HepG2 (cell line): ENCODE data around the gene FAM174B.

Source experiments
- ESRRA ChIP-seq: sonication (generic); formaldehyde crosslinking; IDR thresholded peaks from 2 replicates; pipeline ENCODE4 v1.5.1; 2020; ENCODE audit warnings: mild to moderate bottlenecking, low read depth, missing genetic modification reagents
- EZH2 ChIP-seq: conservative IDR thresholded peaks from 2 replicates; pipeline ENCODE4 v1.6.1; 2012; ENCODE audit warnings: mild to moderate bottlenecking, low read depth, low read length, moderate library complexity
- RFX5 ChIP-seq: IDR thresholded peaks from 2 replicates; pipeline ENCODE4 v1.6.1; 2011; ENCODE audit warnings: low read depth, low read length, improper control_type of control experiment
- TOE1 ChIP-seq: sonication (generic); formaldehyde crosslinking; IDR thresholded peaks from 2 replicates; pipeline ENCODE4 v1.4.0; 2020; ENCODE audit warnings: mild to moderate bottlenecking, missing genetic modification reagents
- TF ChIP-seq, protein P1 (sequence below): sonication (generic); formaldehyde crosslinking; IDR thresholded peaks from 2 replicates; pipeline ENCODE4 v1.5.0; 2020; ENCODE audit warnings: mild to moderate bottlenecking, missing genetic modification reagents, moderate library complexity

DNA sequence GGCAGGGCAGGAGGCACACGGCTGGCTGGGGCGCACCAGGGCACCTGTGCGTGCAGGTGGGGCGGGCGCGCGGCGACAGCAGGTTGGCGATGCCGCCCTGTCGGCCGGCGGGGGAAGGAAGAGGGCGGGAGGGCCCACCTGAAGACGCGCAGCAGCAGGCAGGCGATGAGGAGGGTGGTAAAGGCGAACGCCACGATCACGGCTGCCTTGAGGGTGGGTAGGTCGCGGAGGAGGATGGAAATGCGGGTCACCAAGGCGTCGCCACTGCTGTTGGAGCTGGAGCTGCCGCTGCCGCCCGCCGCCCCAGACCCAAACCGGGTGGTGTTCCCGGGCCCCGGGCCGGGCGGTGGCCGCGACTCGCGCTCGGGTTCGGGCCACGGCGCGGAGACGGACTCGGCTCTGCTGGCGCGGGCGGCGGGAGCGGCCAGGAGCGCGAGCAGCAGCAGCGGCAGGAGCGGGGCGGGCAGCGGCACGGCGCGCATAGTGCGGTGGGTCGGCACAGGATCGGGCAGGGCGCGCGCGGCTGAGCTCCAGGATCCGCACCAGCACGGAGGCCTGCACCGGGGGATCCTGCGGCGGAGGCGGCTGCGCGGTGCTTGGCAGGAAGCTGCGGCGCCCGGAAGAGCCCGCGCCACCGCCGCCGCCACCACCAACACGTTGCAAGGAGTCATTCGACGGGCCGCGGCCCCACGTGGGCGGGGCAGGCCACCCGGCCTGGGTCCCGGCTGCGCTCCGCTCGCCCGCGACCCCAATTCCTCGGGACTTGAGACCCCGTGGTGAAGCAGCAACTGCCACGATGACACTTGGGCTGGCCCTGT lies at the start of gene FAM174B:
- TF ChIP-seq TOE1 (CRISPR knock-in tag) (no peak), EZH2 (no peak), RFX5 (no peak), ESRRA (CRISPR knock-in tag) (no peak)
- TF ChIP-seq, protein P1, sequence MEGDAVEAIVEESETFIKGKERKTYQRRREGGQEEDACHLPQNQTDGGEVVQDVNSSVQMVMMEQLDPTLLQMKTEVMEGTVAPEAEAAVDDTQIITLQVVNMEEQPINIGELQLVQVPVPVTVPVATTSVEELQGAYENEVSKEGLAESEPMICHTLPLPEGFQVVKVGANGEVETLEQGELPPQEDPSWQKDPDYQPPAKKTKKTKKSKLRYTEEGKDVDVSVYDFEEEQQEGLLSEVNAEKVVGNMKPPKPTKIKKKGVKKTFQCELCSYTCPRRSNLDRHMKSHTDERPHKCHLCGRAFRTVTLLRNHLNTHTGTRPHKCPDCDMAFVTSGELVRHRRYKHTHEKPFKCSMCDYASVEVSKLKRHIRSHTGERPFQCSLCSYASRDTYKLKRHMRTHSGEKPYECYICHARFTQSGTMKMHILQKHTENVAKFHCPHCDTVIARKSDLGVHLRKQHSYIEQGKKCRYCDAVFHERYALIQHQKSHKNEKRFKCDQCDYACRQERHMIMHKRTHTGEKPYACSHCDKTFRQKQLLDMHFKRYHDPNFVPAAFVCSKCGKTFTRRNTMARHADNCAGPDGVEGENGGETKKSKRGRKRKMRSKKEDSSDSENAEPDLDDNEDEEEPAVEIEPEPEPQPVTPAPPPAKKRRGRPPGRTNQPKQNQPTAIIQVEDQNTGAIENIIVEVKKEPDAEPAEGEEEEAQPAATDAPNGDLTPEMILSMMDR (CRISPR knock-in tag): no peak
